Activated CD8-positive, alpha-beta T cell treated with anti-CD3 and anti-CD28 coated beads for 36 hours (primary cell): ENCODE measurements around the gene PRKCB. TPM values are rescaled to one million over a fixed set of nuclear protein-coding genes. Genes with fewer than 3 reads are reported as not detected.

Experiments used
- ATAC-seq: fragments of 200-7000 bp; cut with Tn5 transposase; one replicate; pipeline ENCODE4 v1.10.0; 2021; ENCODE audit warnings: mild to moderate bottlenecking, moderate library complexity
- CTCF ChIA-PET: fragments of 350-600 bp; sonication (Branson Sonifier 250); formaldehyde crosslinking; loops from one replicate; lab custom pipeline; 2021; ENCODE audit warnings: antibody characterized with exemption; lab: Charles Lee
- POLR2A ChIA-PET: fragments of 350-600 bp; sonication (Branson Sonifier 250); formaldehyde crosslinking; loops from one replicate; lab custom pipeline; 2021; ENCODE audit warnings: antibody characterized with exemption; lab: Charles Lee
- DNase-seq: peaks from one replicate; pipeline ENCODE4 v3.0.0-alpha.2; 2020
- H3K27ac Mint-ChIP-seq: one replicate; pipeline ENCODE4 v1.8.0; 2021; ENCODE audit warnings: mild to moderate bottlenecking, mixed read lengths
- H3K27me3 Mint-ChIP-seq: one replicate; pipeline ENCODE4 v1.8.0; 2021; ENCODE audit warnings: mixed read lengths
- H3K36me3 Mint-ChIP-seq: one replicate; pipeline ENCODE4 v1.8.0; 2021; ENCODE audit warnings: low read depth, mixed read lengths
- H3K4me1 Mint-ChIP-seq: one replicate; pipeline ENCODE4 v1.8.0; 2021; ENCODE audit warnings: low read depth, mixed read lengths
- H3K4me3 Mint-ChIP-seq: one replicate; pipeline ENCODE4 v1.8.0; 2021; ENCODE audit warnings: mild to moderate bottlenecking, moderate library complexity, mixed read lengths
- H3K9me3 Mint-ChIP-seq: one replicate; pipeline ENCODE4 v1.8.0; 2021; ENCODE audit warnings: mixed read lengths
- intact Hi-C: fragments of 100-400 bp; cut with micrococcal nuclease; formaldehyde crosslinking; loops from one replicate; pipeline ENCODE4 v1.10.0; 2022
- microRNA-seq: library from miRNA; unstranded; fragments of <30 nt; microRNA quantifications from one replicate; pipeline ENCODE4 v1.2.0, GENCODE V29; 2022; ENCODE audit warnings: borderline microRNAs expressed, borderline replicate concordance
- total RNA-seq, 2 experiments: library from RNA; stranded (reverse); gene quantifications; one replicate each; pipeline ENCODE4 v1.2.3, GENCODE V29; 2021
- TF ChIP-seq, protein P1 (sequence below): fragments of 200-600 bp; IDR thresholded peaks from one replicate; pipeline ENCODE4 v1.8.0; 2022; ENCODE audit warnings: antibody characterized with exemption, mild to moderate bottlenecking

PRKCB gene
- total RNA-seq, 2 experiments from 2014 or later = 101 to 105 TPM

DNA sequence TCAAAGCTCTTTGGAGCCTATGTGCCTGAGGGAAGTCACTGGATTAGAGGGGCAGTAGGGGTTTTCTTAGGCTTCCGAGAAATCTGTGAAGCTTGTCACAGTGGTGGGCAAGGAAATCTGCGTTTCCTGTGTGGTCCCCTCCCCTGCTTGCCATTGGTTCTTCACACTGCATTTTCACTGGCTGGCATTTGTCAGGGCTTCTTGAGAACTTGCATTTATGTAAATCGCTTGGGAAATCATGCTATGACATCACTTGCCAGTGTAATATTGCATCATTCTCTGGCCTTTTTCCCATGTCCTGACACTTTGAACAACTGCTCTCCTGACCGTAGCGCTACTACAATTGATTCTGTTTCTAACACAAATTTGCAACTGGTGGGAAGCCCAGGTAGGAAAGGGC, 422.2 kb downstream of the PRKCB start:
- intact Hi-C loops = loop anchor here (10.0 kb wide), 1 partner anchor 247 kb away; no protein-coding TSS in a partner anchor
- Mint-ChIP-seq H3K27ac (no peak overlapping the region), H3K4me1 (no peaks in the 10 kb centered on the region), H3K4me3 (no peak overlapping the region), H3K36me3 (no peaks in the 10 kb centered on the region), H3K9me3 (no peaks in the 10 kb centered on the region), H3K27me3 (peaks cover 72% of the 10 kb centered on the region)
- ATAC-seq = no peak
- POLR2A ChIA-PET = no interaction called here
- TF ChIP-seq, protein P1, sequence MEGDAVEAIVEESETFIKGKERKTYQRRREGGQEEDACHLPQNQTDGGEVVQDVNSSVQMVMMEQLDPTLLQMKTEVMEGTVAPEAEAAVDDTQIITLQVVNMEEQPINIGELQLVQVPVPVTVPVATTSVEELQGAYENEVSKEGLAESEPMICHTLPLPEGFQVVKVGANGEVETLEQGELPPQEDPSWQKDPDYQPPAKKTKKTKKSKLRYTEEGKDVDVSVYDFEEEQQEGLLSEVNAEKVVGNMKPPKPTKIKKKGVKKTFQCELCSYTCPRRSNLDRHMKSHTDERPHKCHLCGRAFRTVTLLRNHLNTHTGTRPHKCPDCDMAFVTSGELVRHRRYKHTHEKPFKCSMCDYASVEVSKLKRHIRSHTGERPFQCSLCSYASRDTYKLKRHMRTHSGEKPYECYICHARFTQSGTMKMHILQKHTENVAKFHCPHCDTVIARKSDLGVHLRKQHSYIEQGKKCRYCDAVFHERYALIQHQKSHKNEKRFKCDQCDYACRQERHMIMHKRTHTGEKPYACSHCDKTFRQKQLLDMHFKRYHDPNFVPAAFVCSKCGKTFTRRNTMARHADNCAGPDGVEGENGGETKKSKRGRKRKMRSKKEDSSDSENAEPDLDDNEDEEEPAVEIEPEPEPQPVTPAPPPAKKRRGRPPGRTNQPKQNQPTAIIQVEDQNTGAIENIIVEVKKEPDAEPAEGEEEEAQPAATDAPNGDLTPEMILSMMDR = no peak
- CTCF ChIA-PET = no interaction called here
- DNase-seq = no peak

DNA sequence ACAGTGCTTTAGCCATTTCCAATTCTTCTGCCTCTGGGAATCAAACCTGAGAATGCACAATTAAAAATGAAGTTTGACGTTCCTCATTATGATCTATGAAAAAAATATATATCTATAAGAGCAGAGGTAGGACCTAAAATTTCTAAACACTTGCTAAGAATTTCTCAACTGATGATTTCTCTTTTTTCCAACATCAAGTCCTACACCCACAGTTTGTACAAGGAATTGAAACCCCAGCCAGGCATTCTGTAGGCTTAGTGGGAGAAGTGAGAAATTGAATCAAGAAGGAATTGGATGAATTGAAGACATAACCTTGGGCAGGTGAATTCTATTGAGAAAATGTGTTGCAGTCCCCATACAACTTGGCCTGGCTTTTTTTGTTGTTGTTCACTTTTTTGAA, 423.0 kb downstream of the PRKCB start:
- ChIA-PET CTCF (no interaction called here), POLR2A (no interaction called here)
- DNase-seq (no peak), ATAC-seq (no peak)
- H3K4me1 Mint-ChIP-seq = no peaks in the 10 kb centered on the region
- no peaks in the 10 kb centered on the region for H3K36me3 Mint-ChIP-seq
- TF ChIP-seq, protein P1 = no peak
- H3K27me3 Mint-ChIP-seq = peaks cover 68% of the 10 kb centered on the region
- H3K27ac Mint-ChIP-seq = no peak overlapping the region
- no peaks in the 10 kb centered on the region for H3K9me3 Mint-ChIP-seq
- H3K4me3 Mint-ChIP-seq = no peak overlapping the region
- intact Hi-C loops = loop anchor here (10.0 kb wide), 1 partner anchor 246 kb away; no protein-coding TSS in a partner anchor

DNA sequence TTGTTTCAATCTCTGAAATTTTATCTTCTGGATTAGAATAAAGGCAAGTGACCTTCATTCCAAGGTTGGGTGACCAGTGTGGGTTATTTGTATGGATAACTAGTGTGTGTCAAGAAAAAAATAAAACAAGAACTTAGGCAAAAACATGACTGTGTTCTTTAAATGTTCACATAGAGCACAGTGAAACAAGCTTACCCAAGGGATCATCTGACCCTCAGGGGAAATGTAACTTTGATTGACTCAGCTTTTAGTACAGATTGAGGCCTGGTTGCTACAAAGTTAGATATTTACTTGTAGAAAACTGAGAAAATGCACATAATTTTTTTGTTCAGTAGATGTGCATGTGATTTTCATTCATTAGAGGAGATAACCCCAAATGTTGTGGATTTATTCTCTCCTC, 427.0 kb downstream of the PRKCB start:
- DNase-seq (no peak), ATAC-seq (no peak)
- H3K36me3 Mint-ChIP-seq = no peaks in the 10 kb centered on the region
- H3K4me3 Mint-ChIP-seq = no peak overlapping the region
- peaks cover 36% of the 10 kb centered on the region for H3K27me3 Mint-ChIP-seq
- intact Hi-C loops = no loop called here
- ChIA-PET POLR2A (interaction anchor here (0.5 kb wide), 1 partner anchor 216 kb away, joined by 3 read pairs; no protein-coding TSS in a partner anchor), CTCF (interaction anchor here (1.4 kb wide), 1 partner anchor 10 kb away, joined by 5 read pairs; no protein-coding TSS in a partner anchor)
- peaks cover 3% of the 10 kb centered on the region for H3K9me3 Mint-ChIP-seq
- TF ChIP-seq, protein P1 = no peak
- H3K27ac Mint-ChIP-seq = no peak overlapping the region
- no peaks in the 10 kb centered on the region for H3K4me1 Mint-ChIP-seq

Small RNA genes within 50 kb of the gene (microRNA-seq; reads per million reads assigned to microRNA genes)
- gene MIR1273H = not detected

Other genes starting within 250 kb of the PRKCB start
- 100 to 1,000 TPM; 157 to 162 TPM for gene NDUFAB1, start 239.7 kb upstream of the PRKCB start, total RNA-seq
- gene PALB2, start 194.7 kb upstream of the PRKCB start, total RNA-seq = 10 to 100 TPM; 22.9 to 24.0 TPM
- 10 to 100 TPM; 51.3 to 54.1 TPM for gene DCTN5, start 194.5 kb upstream of the PRKCB start, total RNA-seq
- gene PLK1, start 157.1 kb upstream of the PRKCB start, total RNA-seq = 10 to 100 TPM; 85.8 to 87.9 TPM
- not detected for gene ERN2, start 122.8 kb upstream of the PRKCB start, total RNA-seq
- gene CHP2, start 81.0 kb upstream of the PRKCB start, total RNA-seq = not detected